ENCODE measurements around the gene NUP214.
"Not testable (repeated sequence)": the region's sequence is repeated elsewhere in the genome, so short reads cannot be mapped to it uniquely, and the experiment has no call there.

The NUP214 gene

GRCh38 chr9:131193051-131193450 lies 67.7 kb downstream of the NUP214 start:
- DNase-seq (ENCODE audit: low read depth in 2 of 2): no peak

GRCh38 chr9:131194762-131195161 lies 69.4 kb downstream of the NUP214 start:
- DNase-seq (ENCODE audit: low read depth in 2 of 2): no peak

GRCh38 chr9:131197160-131197911 lies 72.0 kb downstream of the NUP214 start:
- DNase-seq (ENCODE audit: low read depth in 2 of 2): no peak

- no peak for DNase-seq (ENCODE audit: low read depth in 2 of 2)
Measured at GRCh38 chr9:131198041-131198715, 72.8 kb downstream of the NUP214 start.

- DNase-seq (ENCODE audit: low read depth in 2 of 2): no peak
Measured at GRCh38 chr9:131201856-131202255, 76.5 kb downstream of the NUP214 start.

- DNase-seq (ENCODE audit: low read depth in 2 of 2): no peak
Measured at GRCh38 chr9:131203431-131204218, 78.2 kb downstream of the NUP214 start.

GRCh38 chr9:131204285-131204684 lies 78.9 kb downstream of the NUP214 start:
- no peak for DNase-seq (ENCODE audit: low read depth in 2 of 2)

- DNase-seq (ENCODE audit: low read depth in 2 of 2): no peak
Measured at GRCh38 chr9:131206495-131206894, 81.1 kb downstream of the NUP214 start.

- DNase-seq (ENCODE audit: low read depth in 2 of 2): not testable (repeated sequence)
Measured at GRCh38 chr9:131211920-131212319, 86.5 kb downstream of the NUP214 start.

GRCh38 chr9:131214286-131214856 lies 89.0 kb downstream of the NUP214 start:
- DNase-seq (ENCODE audit: low read depth in 2 of 2): no peak

- DNase-seq (ENCODE audit: low read depth in 2 of 2): no peak
Measured at GRCh38 chr9:131214876-131215275, 89.5 kb downstream of the NUP214 start.

- no peak for DNase-seq (ENCODE audit: low read depth in 2 of 2)
Measured at GRCh38 chr9:131216806-131217205, 91.4 kb downstream of the NUP214 start.

- DNase-seq (ENCODE audit: low read depth in 2 of 2): no peak
Measured at GRCh38 chr9:131217331-131218031, 92.1 kb downstream of the NUP214 start.

GRCh38 chr9:131218370-131218769 lies 93.0 kb downstream of the NUP214 start:
- DNase-seq (ENCODE audit: low read depth in 2 of 2): no peak

GRCh38 chr9:131220485-131220884 lies 95.1 kb downstream of the NUP214 start:
- DNase-seq (ENCODE audit: low read depth in 2 of 2): no peak

- DNase-seq (ENCODE audit: low read depth in 2 of 2): no peak
Measured at GRCh38 chr9:131222460-131222859, 97.1 kb downstream of the NUP214 start.

- DNase-seq (ENCODE audit: low read depth in 2 of 2): no peak
Measured at GRCh38 chr9:131226226-131226625, 100.8 kb downstream of the NUP214 start.

- DNase-seq (ENCODE audit: low read depth in 2 of 2): no peak
Measured at GRCh38 chr9:131227112-131227958, 101.9 kb downstream of the NUP214 start.

- DNase-seq (ENCODE audit: low read depth in 2 of 2): no peak
Measured at GRCh38 chr9:131227959-131228460, 102.6 kb downstream of the NUP214 start.

- no peak for DNase-seq (ENCODE audit: low read depth in 2 of 2)
Measured at GRCh38 chr9:131228988-131229387, 103.6 kb downstream of the NUP214 start.

All from stimulated activated CD4-positive, alpha-beta T cell treated with anti-CD3 and anti-CD28 coated beads, Interleukin-15, amount 100 ng/mL, for 48 hours (primary cell).